ENCODE results near the gene NFAM1. TPM values are rescaled to one million over a fixed set of nuclear protein-coding genes. Genes with fewer than 3 reads are reported as not detected.

NFAM1 gene
- total RNA-seq, 1 donor from 2014 or later, result 1.6 TPM

DNA sequence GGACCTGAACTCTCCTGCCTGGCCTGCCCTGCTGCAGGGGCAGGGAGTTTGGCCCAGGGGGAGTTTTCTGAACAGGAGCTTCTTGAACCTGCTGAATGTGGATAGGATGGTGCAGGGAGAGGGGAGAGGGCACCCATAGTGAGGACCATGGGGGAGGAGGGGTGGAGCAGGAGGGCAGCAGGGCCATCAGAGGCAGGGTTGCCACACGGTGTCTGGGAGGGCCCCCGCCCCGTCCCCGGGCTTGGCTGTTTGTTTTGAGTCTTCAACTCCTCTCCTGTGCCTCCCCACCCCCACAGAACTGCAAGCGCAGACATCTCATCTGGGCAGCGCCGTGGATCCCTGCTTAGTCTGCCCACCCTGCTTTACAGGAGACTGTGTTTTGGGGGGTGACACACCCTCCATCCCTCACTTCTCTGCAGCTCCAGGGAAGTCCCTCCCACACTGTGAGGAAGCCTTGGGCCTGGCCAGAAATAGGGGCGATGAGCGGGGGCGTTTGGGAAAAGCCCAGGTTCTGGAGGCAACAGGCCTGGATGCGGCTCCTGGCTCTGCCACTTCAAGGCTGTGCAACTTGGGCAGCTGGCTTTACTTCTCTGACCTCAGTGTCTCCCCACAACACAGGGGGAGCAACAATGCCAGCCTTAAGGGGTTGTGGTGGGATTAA is 14.4 kb downstream of the NFAM1 start:
- TF ChIP-seq, protein P1, sequence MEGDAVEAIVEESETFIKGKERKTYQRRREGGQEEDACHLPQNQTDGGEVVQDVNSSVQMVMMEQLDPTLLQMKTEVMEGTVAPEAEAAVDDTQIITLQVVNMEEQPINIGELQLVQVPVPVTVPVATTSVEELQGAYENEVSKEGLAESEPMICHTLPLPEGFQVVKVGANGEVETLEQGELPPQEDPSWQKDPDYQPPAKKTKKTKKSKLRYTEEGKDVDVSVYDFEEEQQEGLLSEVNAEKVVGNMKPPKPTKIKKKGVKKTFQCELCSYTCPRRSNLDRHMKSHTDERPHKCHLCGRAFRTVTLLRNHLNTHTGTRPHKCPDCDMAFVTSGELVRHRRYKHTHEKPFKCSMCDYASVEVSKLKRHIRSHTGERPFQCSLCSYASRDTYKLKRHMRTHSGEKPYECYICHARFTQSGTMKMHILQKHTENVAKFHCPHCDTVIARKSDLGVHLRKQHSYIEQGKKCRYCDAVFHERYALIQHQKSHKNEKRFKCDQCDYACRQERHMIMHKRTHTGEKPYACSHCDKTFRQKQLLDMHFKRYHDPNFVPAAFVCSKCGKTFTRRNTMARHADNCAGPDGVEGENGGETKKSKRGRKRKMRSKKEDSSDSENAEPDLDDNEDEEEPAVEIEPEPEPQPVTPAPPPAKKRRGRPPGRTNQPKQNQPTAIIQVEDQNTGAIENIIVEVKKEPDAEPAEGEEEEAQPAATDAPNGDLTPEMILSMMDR (IDR thresholded peaks at IDR 0.05; ENCODE audit: unreplicated experiment), result no peak
- Mint-ChIP-seq H3K9me3 (ENCODE audit: unreplicated experiment) (no peaks in the 10 kb centered on the region), H3K27me3 (ENCODE audit: unreplicated experiment) (peaks cover 6% of the 10 kb centered on the region), H3K4me1 (ENCODE audit: unreplicated experiment) (no peaks in the 10 kb centered on the region), H3K36me3 (ENCODE audit: low read depth, unreplicated experiment) (peaks cover 3% of the 10 kb centered on the region), H3K27ac (ENCODE audit: unreplicated experiment) (no peak overlapping the region), H3K4me3 (ENCODE audit: unreplicated experiment) (no peak overlapping the region)
- DNase-seq (ENCODE audit: low spot score), result no peak

DNA sequence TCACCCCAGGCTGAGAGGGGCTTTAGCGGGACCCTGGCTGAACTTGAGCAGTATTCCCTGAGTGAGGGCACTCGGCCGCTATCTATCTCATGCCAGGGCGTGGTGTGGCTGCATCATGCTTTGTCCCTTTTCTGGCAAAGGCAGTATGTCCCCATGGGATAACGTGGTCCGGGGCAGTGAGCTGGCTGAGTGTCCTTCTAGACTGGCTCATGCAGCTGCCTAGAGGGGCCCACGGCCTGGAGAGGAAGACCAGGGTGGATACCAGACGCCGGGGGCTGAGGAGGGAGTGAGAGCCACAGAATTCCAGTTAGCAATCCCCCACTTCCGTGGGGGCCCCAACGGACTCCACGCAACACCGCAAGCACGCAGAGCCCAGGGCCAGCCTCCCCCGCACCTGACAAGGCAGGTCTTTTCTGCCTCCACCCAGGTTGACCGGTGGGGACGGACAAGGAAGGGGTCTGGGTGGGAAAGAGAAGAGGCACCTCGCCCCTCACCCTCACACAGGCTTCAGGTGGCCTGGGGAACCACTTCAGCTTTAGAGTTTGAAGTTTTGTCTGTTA is 15.5 kb downstream of the NFAM1 start:
- no peaks in the 10 kb centered on the region for H3K9me3 Mint-ChIP-seq (ENCODE audit: unreplicated experiment)
- no peak overlapping the region for H3K27ac Mint-ChIP-seq (ENCODE audit: unreplicated experiment)
- TF ChIP-seq, protein P1 (IDR thresholded peaks at IDR 0.05; ENCODE audit: unreplicated experiment), result no peak
- peaks cover 3% of the 10 kb centered on the region for H3K27me3 Mint-ChIP-seq (ENCODE audit: unreplicated experiment)
- no peaks in the 10 kb centered on the region for H3K4me1 Mint-ChIP-seq (ENCODE audit: unreplicated experiment)
- no peak overlapping the region for H3K4me3 Mint-ChIP-seq (ENCODE audit: unreplicated experiment)
- DNase-seq (ENCODE audit: low spot score), result no peak
- H3K36me3 Mint-ChIP-seq (ENCODE audit: low read depth, unreplicated experiment), result peaks cover 3% of the 10 kb centered on the region

DNA sequence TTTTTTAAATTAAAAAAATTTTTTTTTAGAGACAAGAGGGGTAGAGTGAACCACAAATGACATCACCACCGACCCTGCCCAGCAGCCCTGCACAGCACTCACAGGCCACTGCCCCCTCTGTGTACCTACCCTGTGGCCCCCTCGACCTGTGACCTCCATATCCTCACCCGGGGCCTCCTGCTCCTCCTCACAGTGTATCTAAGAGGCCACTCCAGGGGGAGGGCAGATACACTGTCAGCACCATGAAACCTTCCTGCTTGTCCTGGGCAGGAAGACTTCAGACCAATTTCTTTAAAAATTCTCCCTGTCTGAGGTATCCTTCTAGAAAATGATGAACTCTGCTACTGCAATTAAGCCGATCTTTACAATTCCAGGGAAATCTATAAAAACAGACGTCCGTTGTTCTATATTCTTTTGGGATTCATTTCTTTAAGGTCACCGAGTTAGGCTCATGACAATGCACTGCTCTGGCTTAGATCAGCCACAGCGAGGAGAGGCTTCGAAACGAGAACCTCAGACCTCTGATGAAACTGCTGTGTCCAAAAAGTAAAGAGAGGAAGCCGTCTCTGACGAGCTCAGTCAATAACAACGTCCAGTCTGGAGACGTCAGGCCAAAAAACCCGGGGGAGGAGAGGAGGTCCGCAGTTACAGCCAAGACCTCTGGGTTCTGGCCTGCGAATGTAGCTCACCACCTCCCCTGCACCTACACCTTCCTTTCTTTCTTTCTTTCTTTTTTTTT is 17.5 kb downstream of the NFAM1 start:
- Mint-ChIP-seq H3K4me3 (ENCODE audit: unreplicated experiment) (no peak overlapping the region), H3K27ac (ENCODE audit: unreplicated experiment) (no peak overlapping the region), H3K4me1 (ENCODE audit: unreplicated experiment) (no peaks in the 10 kb centered on the region), H3K9me3 (ENCODE audit: unreplicated experiment) (no peaks in the 10 kb centered on the region), H3K27me3 (ENCODE audit: unreplicated experiment) (peaks cover 3% of the 10 kb centered on the region), H3K36me3 (ENCODE audit: low read depth, unreplicated experiment) (peaks cover 3% of the 10 kb centered on the region)
- no peak for DNase-seq (ENCODE audit: low spot score)
- TF ChIP-seq, protein P1 (IDR thresholded peaks at IDR 0.05; ENCODE audit: unreplicated experiment), result no peak

DNA sequence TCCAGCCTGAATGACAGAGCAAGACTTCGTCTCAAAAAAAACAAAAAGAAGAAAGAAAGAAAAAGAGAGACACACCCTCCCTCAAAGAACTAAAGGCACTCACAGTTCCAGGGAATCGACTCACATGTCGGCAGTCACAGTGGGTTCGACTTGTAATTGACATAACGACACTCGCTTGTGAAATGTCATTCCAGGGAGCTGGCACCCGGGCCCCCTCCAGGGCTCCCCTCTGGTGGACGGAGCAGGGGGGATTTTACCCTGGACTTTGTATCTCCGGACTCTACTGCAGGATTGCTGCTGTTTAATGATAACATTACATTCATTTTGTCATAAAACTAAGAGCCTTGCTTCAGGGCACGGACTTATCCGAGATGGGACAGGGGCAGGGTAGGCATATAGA is 18.2 kb downstream of the NFAM1 start:
- DNase-seq (ENCODE audit: low spot score), result no peak
- no peaks in the 10 kb centered on the region for H3K9me3 Mint-ChIP-seq (ENCODE audit: unreplicated experiment)
- no peaks in the 10 kb centered on the region for H3K4me1 Mint-ChIP-seq (ENCODE audit: unreplicated experiment)

More for the DNA sequence above, 18.2 kb downstream of the NFAM1 start:
- H3K27me3 Mint-ChIP-seq (ENCODE audit: unreplicated experiment), result peaks cover 3% of the 10 kb centered on the region
- TF ChIP-seq, protein P1 (IDR thresholded peaks at IDR 0.05; ENCODE audit: unreplicated experiment), result no peak
- H3K4me3 Mint-ChIP-seq (ENCODE audit: unreplicated experiment), result no peak overlapping the region
- H3K27ac Mint-ChIP-seq (ENCODE audit: unreplicated experiment), result no peak overlapping the region
- peaks cover 3% of the 10 kb centered on the region for H3K36me3 Mint-ChIP-seq (ENCODE audit: low read depth, unreplicated experiment)
